HEK293 (cell line): ENCODE data around the gene VPS13D.
A peak's percentile ranks its signal among the peaks of the same experiment; 100 is the strongest.

Experiments used
- CTCF ChIA-PET: fragments of 350-600 bp; formaldehyde crosslinking; extraction: SDS; loops from one replicate; lab custom pipeline; 2021; ENCODE audit warnings: antibody characterized with exemption; lab: Yijun Ruan, JAX
- POLR2A ChIA-PET: fragments of 300-600 bp; formaldehyde crosslinking; extraction: SDS; loops from one replicate; lab custom pipeline; 2020; ENCODE audit warnings: antibody characterized with exemption, inconsistent platforms; lab: Yijun Ruan, JAX
- H3K27ac ChIP-seq: fragments of 200-500 bp; sonication (Bioruptor generic); 2 replicates; pipeline ENCODE4 v1.5.1; 2014; ENCODE audit warnings: low read depth, low read length, control low read depth, inconsistent platforms; ENCODE audit errors: extremely low read depth
- H3K36me3 ChIP-seq, 2 experiments: fragments of 200-500 bp in 1 of 2; sonication (Bioruptor generic) in 1 of 2; 1 replicate in 1 of 2; 2 replicates in 1 of 2; pipeline ENCODE4 v1.5.1; 2014 to 2017; ENCODE audit warnings: inconsistent platforms in 2 of 2, low read length in 2 of 2; ENCODE audit not compliant: control insufficient read depth in 2 of 2, insufficient read depth in 1 of 2
- H3K4me1 ChIP-seq: fragments of 200-500 bp; sonication (Bioruptor generic); 2 replicates; pipeline ENCODE4 v1.5.1; 2014; ENCODE audit warnings: mild to moderate bottlenecking, low read length, inconsistent platforms; ENCODE audit not compliant: control insufficient read depth, insufficient read depth
- H3K4me3 ChIP-seq: 2 replicates; pipeline ENCODE4 v1.5.1; 2011; ENCODE audit warnings: low read depth, mild to moderate bottlenecking, control low read depth, low read length, moderate library complexity
- H3K9me3 ChIP-seq: fragments of 200-500 bp; sonication (Bioruptor generic); 2 replicates; pipeline ENCODE4 v1.5.1; 2014; ENCODE audit warnings: low read depth, low read length, inconsistent platforms; ENCODE audit not compliant: control insufficient read depth, insufficient read depth
- FEZF1 ChIP-seq: fragments of 450-650 bp; formaldehyde crosslinking; IDR thresholded peaks from 2 replicates; pipeline ENCODE4 v1.5.1; 2016; ENCODE audit warnings: missing biosample characterization, missing genetic modification characterization
- KLF10 ChIP-seq: fragments of 450-650 bp; IDR thresholded peaks from 2 replicates; pipeline ENCODE4 v1.5.1; 2018; ENCODE audit warnings: missing biosample characterization, mild to moderate bottlenecking, missing genetic modification characterization
- MZF1 ChIP-seq: fragments of 450-650 bp; formaldehyde crosslinking; IDR thresholded peaks from 2 replicates; pipeline ENCODE4 v1.5.1; 2017; ENCODE audit warnings: missing biosample characterization, missing genetic modification characterization, borderline replicate concordance
- SETDB1 ChIP-seq: IDR thresholded peaks from one replicate; pipeline ENCODE4 v1.6.1; 2017; ENCODE audit warnings: mild to moderate bottlenecking, low read length, moderate library complexity, mixed read lengths; ENCODE audit not compliant: insufficient read length
- TRIM28 ChIP-seq: IDR thresholded peaks from 2 replicates; pipeline ENCODE4 v1.6.1; 2011; ENCODE audit warnings: low read length, control low read depth, borderline replicate concordance
- YY1 ChIP-seq: fragments of 450-650 bp; formaldehyde crosslinking; IDR thresholded peaks from 2 replicates; pipeline ENCODE4 v1.5.1; 2018; ENCODE audit warnings: missing biosample characterization, missing genetic modification characterization
- ZBTB20 ChIP-seq: fragments of 450-650 bp; formaldehyde crosslinking; IDR thresholded peaks from 2 replicates; pipeline ENCODE4 v1.5.1; 2016; ENCODE audit warnings: missing biosample characterization, missing genetic modification characterization
- ZNF561 ChIP-seq: fragments of 450-650 bp; IDR thresholded peaks from 2 replicates; pipeline ENCODE4 v1.5.1; 2018; ENCODE audit warnings: missing biosample characterization, missing genetic modification characterization, borderline replicate concordance
- ZNF571 ChIP-seq: fragments of 450-650 bp; formaldehyde crosslinking; IDR thresholded peaks from 2 replicates; pipeline ENCODE4 v1.5.0; 2017; ENCODE audit warnings: missing biosample characterization, missing genetic modification characterization
- ZNF600 ChIP-seq: fragments of 450-650 bp; formaldehyde crosslinking; IDR thresholded peaks from 2 replicates; pipeline ENCODE4 v1.5.1; 2016; ENCODE audit warnings: missing biosample characterization, missing genetic modification characterization
- ZNF658 ChIP-seq: fragments of 450-650 bp; formaldehyde crosslinking; IDR thresholded peaks from 2 replicates; pipeline ENCODE4; 2016; ENCODE audit warnings: missing biosample characterization, missing genetic modification characterization
- ZNF664 ChIP-seq: fragments of 450-650 bp; formaldehyde crosslinking; IDR thresholded peaks from 2 replicates; pipeline ENCODE4 v1.5.1; 2016; ENCODE audit warnings: missing biosample characterization, missing genetic modification characterization
- ZNF677 ChIP-seq: fragments of 450-650 bp; IDR thresholded peaks from 2 replicates; pipeline ENCODE4 v1.5.0; 2018; ENCODE audit warnings: missing biosample characterization, mild to moderate bottlenecking, missing genetic modification characterization, moderate library complexity
- TF ChIP-seq, protein P1 (sequence below): fragments of 450-650 bp; formaldehyde crosslinking; optimal IDR thresholded peaks from 2 replicates; pipeline ENCODE3; 2016; ENCODE audit warnings: missing biosample characterization, mild to moderate bottlenecking, missing genetic modification characterization
- TF ChIP-seq, protein P2 (sequence below): fragments of 450-650 bp; formaldehyde crosslinking; IDR thresholded peaks from 2 replicates; pipeline ENCODE4 v1.5.1; 2016; ENCODE audit warnings: missing biosample characterization, missing genetic modification characterization
- TF ChIP-seq, protein P3 (sequence below): fragments of 450-650 bp; formaldehyde crosslinking; IDR thresholded peaks from 2 replicates; pipeline ENCODE4 v1.5.1; 2016; ENCODE audit warnings: missing biosample characterization, missing genetic modification characterization
- TF ChIP-seq, protein P4 (sequence below): fragments of 450-650 bp; formaldehyde crosslinking; IDR thresholded peaks from 2 replicates; pipeline ENCODE4 v1.5.1; 2016; ENCODE audit warnings: missing biosample characterization, missing genetic modification characterization
- TF ChIP-seq, protein P5 (sequence below): fragments of 450-650 bp; formaldehyde crosslinking; IDR thresholded peaks from 2 replicates; pipeline ENCODE4 v1.5.1; 2017; ENCODE audit warnings: missing biosample characterization, missing genetic modification characterization

Gene VPS13D

DNA sequence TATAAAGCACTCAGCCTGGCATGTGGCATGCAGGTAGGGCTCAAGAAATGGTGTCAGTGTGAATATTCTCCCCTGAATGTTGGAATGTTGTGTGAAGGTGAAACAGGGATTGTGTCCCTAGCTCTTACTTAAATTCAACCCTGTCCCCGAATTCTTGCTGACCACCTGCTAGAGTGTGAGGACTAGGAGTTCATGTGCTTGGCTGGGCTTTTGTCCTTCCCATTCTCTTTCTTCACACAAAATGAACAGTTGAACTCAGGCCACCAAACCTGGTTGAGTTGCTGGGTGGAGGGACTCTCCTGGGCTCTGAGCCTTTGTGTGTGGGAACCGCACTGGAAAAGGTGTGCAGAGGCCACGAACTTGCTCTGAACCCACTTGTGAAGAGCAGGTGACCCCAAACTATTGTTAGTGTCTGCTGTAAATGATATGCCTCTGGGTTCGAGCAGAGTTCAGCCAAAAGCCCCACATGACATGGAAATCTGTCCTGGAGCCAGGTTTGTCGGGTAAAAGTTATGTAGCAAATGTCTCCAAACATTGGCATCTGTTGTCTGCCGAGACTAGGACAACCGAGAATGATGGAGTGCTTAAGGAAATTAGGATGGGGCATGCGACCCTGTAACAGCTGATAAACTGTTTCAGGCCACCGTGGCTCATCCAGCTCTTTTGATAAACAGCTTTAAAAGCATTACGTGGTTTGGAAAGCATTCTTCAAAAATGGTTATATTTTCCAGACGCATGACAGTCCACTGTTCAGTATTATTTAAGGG, 243.9 kb downstream of the VPS13D start:
- Histone ChIP-seq H3K9me3 (no peaks in the 10 kb centered on the region), H3K4me1 (peaks cover 25% of the 10 kb centered on the region), H3K36me3 (peaks cover 0 to 7% of the 10 kb centered on the region in 2 experiments; a peak in 1 of 3 replicates), H3K4me3 (no peak overlapping the region), H3K27ac (no peak overlapping the region)
- CTCF ChIA-PET, result interaction anchor here (0.7 kb wide), 1 partner anchor 40 kb away, joined by 5 read pairs; no protein-coding TSS in a partner anchor
- TF ChIP-seq SETDB1 (peak; percentile 50), ZNF600 (tag by site-specific recombination) (no peak)
- TF ChIP-seq, all 188 proteins: peak for 1
- POLR2A ChIA-PET, result no interaction called here

DNA sequence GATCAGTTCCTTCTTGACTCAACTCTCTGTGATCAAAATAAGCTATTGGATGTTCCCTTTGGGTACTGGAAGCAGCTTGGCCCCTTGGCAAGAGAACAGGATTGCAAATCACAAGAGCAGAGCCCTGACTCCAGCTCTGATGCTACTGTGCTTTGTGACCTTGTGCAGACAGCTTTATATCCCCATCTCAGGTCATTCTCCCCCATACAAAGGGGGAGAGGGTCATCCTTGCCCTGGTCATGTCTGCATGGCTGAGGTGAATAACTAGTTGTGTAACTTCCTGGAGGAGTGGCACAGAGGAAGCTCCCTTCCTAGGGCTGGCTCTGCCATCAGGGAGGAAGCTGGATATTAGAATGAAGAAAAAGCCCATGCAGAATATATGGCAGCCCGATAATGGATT, 245.3 kb downstream of the VPS13D start:
- ChIA-PET POLR2A (interaction anchor here (0.6 to 2.1 kb wide), 2 partner anchors 12 to 142 kb away, joined by 4 to 14 read pairs; partner anchors contain the start of gene DHRS3), CTCF (interaction anchor here (0.7 kb wide), 2 partner anchors 65 to 126 kb away, joined by 3 read pairs; no protein-coding TSS in a partner anchor)
- H3K4me3 ChIP-seq, result no peak overlapping the region
- H3K36me3 ChIP-seq, result peaks cover 0 to 15% of the 10 kb centered on the region in 2 experiments; a peak in 1 of 3 replicates
- peaks cover 26% of the 10 kb centered on the region for H3K4me1 ChIP-seq
- TF ChIP-seq ZNF658 (no peak), ZNF571 (tag by site-specific recombination) (no peak), ZNF561 (tag by site-specific recombination) (no peak), KLF10 (no peak), ZNF677 (no peak), TRIM28 (no peak), YY1 (tag by site-specific recombination) (no peak)
- TF ChIP-seq, protein P1, sequence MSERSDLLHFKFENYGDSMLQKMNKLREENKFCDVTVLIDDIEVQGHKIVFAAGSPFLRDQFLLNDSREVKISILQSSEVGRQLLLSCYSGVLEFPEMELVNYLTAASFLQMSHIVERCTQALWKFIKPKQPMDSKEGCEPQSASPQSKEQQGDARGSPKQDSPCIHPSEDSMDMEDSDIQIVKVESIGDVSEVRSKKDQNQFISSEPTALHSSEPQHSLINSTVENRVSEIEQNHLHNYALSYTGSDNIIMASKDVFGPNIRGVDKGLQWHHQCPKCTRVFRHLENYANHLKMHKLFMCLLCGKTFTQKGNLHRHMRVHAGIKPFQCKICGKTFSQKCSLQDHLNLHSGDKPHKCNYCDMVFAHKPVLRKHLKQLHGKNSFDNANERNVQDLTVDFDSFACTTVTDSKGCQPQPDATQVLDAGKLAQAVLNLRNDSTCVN (tag by site-specific recombination), result no peak
- TF ChIP-seq, protein P2, sequence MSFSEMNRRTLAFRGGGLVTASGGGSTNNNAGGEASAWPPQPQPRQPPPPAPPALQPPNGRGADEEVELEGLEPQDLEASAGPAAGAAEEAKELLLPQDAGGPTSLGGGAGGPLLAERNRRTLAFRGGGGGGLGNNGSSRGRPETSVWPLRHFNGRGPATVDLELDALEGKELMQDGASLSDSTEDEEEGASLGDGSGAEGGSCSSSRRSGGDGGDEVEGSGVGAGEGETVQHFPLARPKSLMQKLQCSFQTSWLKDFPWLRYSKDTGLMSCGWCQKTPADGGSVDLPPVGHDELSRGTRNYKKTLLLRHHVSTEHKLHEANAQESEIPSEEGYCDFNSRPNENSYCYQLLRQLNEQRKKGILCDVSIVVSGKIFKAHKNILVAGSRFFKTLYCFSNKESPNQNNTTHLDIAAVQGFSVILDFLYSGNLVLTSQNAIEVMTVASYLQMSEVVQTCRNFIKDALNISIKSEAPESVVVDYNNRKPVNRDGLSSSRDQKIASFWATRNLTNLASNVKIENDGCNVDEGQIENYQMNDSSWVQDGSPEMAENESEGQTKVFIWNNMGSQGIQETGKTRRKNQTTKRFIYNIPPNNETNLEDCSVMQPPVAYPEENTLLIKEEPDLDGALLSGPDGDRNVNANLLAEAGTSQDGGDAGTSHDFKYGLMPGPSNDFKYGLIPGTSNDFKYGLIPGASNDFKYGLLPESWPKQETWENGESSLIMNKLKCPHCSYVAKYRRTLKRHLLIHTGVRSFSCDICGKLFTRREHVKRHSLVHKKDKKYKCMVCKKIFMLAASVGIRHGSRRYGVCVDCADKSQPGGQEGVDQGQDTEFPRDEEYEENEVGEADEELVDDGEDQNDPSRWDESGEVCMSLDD (tag by site-specific recombination), result no peak
- TF ChIP-seq, protein P3, sequence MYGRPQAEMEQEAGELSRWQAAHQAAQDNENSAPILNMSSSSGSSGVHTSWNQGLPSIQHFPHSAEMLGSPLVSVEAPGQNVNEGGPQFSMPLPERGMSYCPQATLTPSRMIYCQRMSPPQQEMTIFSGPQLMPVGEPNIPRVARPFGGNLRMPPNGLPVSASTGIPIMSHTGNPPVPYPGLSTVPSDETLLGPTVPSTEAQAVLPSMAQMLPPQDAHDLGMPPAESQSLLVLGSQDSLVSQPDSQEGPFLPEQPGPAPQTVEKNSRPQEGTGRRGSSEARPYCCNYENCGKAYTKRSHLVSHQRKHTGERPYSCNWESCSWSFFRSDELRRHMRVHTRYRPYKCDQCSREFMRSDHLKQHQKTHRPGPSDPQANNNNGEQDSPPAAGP (tag by site-specific recombination), result no peak
- TF ChIP-seq, protein P4, sequence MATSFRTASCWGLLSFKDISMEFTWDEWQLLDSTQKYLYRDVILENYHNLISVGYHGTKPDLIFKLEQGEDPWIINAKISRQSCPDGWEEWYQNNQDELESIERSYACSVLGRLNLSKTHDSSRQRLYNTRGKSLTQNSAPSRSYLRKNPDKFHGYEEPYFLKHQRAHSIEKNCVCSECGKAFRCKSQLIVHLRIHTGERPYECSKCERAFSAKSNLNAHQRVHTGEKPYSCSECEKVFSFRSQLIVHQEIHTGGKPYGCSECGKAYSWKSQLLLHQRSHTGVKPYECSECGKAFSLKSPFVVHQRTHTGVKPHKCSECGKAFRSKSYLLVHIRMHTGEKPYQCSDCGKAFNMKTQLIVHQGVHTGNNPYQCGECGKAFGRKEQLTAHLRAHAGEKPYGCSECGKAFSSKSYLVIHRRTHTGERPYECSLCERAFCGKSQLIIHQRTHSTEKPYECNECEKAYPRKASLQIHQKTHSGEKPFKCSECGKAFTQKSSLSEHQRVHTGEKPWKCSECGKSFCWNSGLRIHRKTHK (tag by site-specific recombination), result no peak
- H3K27ac ChIP-seq, result no peak overlapping the region
- H3K9me3 ChIP-seq, result no peaks in the 10 kb centered on the region

DNA sequence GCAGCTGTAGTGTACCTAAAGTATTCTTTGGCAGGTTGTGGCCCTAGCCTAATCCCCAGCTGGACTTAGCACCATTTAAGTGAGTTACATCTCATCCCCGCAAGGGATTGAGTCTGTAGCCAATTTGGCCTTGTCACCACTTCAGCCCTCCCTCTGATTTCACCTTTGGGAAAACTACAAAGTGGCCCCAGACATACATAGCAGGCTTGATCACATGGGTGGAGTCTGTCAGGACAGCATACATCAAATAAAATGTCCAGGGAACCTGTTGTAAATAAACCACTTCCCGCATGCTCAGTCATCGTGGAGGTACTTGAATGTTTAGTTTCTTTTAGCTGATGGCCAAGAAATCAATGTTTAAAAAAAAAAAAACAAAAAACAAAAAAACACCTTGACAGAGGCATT, 245.7 kb downstream of the VPS13D start:
- H3K27ac ChIP-seq, result no peak overlapping the region
- TF ChIP-seq FEZF1 (tag by site-specific recombination) (peak; percentile 45; the same call in 1 of the 2 replicates), ZNF664 (tag by site-specific recombination) (no peak), MZF1 (tag by site-specific recombination) (peak; percentile 64; the same call in 1 of the 2 replicates), TRIM28 (peak; percentile 79), ZBTB20 (0 out of 2 replicates have a peak, but pooled peaks have one; percentile 38)
- TF ChIP-seq, protein P5, sequence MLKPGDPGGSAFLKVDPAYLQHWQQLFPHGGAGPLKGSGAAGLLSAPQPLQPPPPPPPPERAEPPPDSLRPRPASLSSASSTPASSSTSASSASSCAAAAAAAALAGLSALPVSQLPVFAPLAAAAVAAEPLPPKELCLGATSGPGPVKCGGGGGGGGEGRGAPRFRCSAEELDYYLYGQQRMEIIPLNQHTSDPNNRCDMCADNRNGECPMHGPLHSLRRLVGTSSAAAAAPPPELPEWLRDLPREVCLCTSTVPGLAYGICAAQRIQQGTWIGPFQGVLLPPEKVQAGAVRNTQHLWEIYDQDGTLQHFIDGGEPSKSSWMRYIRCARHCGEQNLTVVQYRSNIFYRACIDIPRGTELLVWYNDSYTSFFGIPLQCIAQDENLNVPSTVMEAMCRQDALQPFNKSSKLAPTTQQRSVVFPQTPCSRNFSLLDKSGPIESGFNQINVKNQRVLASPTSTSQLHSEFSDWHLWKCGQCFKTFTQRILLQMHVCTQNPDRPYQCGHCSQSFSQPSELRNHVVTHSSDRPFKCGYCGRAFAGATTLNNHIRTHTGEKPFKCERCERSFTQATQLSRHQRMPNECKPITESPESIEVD (tag by site-specific recombination), result 0 out of 2 replicates have a peak, but pooled peaks have one; percentile 12
- TF ChIP-seq, all 188 proteins: peak for 5
- Histone ChIP-seq H3K36me3 (peaks cover 0 to 16% of the 10 kb centered on the region in 2 experiments; a peak in 1 of 3 replicates), H3K4me1 (peaks cover 24% of the 10 kb centered on the region), H3K9me3 (no peaks in the 10 kb centered on the region), H3K4me3 (no peak overlapping the region)
- CTCF ChIA-PET, result no interaction called here
- POLR2A ChIA-PET, result interaction anchor here (2.1 kb wide), 1 partner anchor 142 kb away, joined by 14 read pairs; the partner anchor contains the start of gene DHRS3
